Measurements from ENCODE around the gene ACOT7.

The ACOT7 gene

GRCh38 chr1:6251233-6251632 lies 142.3 kb downstream of the ACOT7 start:
- DNase-seq (ENCODE audit: low spot score), result no peak

DNA sequence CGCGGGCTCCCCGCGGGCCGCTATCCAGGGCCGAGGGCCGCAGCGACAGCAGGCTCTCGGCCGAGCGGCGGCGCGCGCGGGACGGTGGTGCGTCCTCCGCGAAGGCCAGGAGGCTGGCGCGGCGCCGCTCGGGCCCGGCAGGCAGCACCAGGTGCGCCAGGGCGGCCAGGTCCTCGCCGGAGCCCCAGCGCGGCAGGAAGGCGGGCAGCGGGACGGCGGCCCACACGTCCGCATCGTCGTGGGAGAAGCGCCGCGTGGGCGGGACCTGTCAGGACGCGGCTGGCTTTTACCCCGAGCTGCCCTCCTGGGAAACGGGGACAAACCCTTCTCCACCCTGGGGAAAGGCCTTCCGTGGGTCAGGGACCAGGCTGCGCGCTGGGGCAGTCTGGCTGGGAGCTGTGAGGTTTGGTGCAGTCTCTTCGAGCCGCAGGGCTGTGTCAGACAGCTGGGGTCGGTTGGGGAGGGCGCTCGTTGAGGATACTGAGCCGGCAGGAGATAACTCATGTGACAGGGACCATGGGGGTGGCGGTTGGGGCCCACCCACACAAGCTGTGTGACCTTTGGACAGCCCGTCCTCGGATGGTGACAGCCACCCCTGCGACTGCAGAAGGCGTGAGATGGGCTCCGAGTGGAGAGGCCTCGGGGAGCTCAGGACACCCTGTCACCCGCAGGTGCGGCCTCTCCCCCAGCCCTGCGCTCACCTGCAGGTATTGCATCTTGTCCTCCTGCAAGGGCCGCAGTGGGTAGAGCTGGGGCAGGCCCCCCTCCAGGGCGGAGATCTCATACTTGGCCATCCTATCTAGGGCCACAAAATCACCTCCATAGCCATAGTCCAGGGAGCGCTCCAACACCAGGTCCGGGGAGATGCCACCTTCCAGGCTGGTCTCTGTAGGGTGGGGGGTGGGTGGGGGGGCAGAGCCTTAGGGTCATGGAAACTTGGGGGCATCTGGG lies 143.6 kb downstream of the ACOT7 start:
- no peak for DNase-seq (ENCODE audit: low spot score)

GRCh38 chr1:6248932-6249738 lies 144.4 kb downstream of the ACOT7 start:
- DNase-seq (ENCODE audit: low spot score), result peak; percentile 67

DNA sequence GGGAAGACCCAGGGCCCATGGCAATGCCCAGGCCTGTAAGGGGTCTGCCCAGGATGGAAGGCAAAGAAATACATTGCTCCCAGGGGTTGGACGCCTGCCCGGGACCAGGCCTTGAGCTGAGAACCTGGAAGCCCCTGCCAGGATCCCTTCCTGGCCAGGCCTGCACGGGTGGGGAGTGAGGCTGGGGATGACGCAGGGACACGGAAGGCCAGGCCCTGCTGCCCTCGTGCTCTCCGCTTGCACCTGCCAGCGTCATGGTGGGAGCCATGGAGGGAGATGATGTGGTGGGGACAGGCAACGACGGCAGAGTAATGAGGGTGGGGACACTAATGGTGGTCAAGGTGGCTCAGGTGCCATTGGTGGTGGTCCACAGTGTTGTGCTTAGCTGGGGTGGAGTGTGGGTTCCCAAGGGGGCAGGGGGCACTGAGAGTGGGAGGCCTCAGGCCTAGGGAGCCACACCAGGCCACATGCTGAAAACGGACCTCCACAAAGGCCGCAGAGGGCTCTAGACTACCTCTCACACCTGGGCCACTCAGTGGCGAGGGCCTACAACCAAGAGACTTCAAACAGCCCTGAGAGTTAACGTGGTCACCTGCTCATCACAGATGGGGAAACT lies 145.3 kb downstream of the ACOT7 start:
- DNase-seq (ENCODE audit: low spot score), result no peak

- no peak for DNase-seq (ENCODE audit: low spot score)
Observed at GRCh38 chr1:6247651-6248050, 145.9 kb downstream of the ACOT7 start.

GRCh38 chr1:6246497-6247467 lies 146.8 kb downstream of the ACOT7 start:
- peak; percentile 92 for DNase-seq (ENCODE audit: low spot score)

DNA sequence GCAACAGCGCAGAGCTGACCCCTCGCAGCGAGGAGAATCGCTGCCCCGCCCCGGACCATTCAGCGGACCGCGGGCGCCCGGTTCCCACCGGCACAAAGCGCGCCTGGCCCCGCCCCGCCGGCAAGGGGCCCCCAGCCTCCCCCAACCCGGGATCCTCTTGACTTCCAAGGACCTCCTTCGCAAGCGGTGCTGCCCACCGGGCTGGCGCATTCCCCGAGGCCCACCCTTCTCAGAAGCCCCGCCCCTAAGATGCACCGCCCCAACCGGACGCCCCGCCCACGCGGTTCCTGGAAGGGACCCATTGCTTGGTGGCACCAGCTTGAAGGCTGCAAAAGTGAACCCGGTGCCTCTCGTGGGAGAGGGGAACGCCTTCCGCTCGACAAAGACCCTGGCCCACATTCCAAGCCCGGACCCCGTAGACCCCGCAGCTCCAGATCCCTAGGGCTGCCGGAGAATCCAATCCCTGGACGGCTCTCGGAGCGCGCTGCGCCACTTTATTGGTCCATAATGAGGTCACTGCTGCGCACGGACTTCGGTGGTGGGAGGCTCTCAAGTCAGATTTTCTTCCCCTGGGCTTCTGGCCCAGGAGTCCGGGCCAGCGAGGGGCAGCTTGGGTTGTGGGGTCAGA lies 147.6 kb downstream of the ACOT7 start:
- DNase-seq (ENCODE audit: low spot score), result no peak

DNA sequence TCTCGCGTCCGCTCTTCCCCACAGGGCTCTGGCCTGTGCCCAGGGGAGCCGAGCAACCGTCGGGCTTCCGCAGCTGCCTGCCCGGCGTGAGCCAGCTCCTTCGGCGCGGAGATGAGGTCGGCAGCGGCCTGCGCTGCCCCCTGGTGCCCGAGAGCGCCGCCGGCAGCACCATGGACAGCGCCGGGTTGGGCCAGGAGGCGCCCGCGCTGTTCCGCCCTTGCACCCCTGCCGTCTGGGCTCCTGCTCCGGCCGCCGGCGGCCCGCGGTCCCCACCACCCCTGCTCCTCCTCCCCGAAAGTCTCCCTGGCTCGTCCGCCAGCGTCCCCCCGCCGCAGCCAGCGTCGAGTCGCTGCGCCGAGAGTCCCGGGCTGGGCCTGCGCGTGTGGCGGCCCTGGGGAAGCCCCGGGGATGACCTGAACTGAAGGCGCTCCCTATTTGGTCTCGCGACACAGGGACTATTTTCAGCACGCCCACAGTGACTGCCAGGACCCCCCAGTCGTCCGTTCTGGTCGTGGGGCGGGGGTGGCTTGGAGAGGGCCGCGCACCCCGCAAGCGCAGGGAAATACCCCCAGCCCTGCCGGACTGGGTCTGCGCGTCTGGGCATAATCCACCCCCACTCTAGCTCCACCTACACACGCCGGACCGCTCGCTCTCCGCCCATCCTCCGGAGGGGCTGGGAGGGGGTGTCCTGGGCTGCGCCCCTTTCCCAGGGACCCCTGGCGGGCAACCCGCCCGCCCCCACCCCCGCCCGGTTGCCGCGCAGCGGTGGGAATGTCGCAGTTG lies 148.3 kb downstream of the ACOT7 start:
- DNase-seq (ENCODE audit: low spot score), result peak; percentile 94

DNA sequence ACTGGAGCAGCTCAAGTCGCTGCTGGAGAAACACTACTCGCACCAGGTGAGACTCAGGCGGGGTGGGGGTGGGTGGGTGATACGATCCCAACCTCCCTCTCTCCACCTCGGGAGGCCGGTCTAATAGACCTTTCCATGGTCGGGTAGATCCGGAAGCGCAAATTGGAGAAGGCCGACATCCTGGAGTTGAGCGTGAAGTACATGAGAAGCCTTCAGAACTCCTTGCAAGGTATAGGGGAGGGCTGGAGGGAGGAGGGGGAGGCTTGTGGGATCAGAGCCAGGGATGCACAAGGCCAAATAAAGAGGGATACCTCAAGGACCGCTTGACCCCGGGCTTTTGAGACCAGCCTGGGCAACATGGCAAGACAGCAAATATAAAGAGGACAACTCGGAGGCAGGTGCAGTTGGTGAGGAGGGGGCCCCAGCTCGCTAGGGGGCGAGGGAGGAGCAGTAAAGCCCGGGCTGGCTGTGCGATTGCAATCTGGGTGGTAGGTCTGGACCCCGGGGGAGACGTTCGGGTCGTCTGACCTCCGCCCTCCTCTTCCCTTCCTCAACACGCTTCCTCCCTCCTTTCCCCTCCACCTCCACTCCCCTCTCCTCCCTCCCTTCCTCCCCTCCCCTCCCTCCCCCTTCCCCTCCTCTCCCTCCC lies 149.0 kb downstream of the ACOT7 start:
- no peak for DNase-seq (ENCODE audit: low spot score)

DNA sequence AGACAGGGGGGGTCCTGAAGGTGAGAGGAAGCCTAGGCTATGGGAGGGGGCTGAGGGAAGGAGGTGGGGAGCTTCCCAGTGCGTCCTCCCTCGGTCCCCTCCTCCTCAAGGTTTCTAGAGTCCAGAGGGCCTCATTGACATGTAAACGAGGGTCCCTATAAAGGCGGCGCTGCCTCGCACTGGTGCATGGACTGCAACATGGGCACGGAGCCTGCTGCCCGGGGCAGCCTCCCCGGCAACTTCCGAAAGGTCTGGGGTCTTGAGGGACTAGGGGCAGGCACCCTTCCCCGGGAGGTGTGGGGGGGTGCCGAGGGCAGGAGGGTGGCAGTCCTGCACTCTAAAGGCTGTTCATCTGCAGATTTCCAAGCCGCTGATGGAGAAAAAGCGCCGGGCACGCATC lies 149.6 kb downstream of the ACOT7 start, which contains the start of gene HES3:
HES3 (plus strand) TSS at position 187 of the 400 bp plus-strand sequence; CDS start at position 374, 187 bp downstream.
- no peak for DNase-seq (ENCODE audit: low spot score)

GRCh38 chr1:6243053-6243834 lies 150.3 kb downstream of the ACOT7 start:
- DNase-seq (ENCODE audit: low spot score), result no peak

GRCh38 chr1:6241887-6242740 lies 151.5 kb downstream of the ACOT7 start:
- no peak for DNase-seq (ENCODE audit: low spot score)

DNA sequence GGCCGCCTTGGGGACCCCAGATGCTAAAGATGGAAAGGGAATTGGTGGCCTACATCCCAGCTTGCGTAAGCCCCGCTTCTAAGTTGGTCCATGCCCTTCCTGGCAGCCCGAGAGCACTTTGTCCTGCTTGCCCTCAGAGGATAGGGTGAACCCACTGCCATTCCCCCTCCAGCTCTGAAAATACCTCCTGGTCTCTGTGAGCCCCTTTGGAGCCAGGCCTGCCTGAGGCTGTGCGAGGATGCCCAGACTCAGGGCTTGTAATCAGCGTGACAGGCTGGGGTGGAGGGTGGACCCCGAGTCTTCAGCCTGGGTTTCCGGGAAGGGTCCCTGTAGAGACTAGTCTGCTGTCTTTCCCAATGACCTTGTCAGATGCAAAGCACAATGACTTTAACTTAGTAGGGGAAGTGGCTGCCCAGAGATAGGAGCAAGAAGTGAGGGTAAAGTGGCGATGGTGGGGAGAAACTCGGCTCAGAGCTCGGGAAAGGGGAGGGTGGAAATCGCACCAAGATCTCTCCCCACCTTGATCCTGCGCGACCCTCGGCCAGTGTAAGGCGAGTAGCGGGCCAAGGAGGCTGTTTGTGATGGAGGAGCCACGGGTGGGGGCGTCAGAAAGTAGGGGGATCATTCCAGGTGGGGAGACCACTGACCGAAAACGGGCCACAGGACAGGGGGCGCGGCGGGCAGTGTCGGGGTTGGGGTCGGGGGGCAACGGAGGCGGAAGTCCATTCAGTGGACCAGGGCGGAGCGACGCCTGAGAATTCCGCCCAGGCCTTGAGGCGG lies 152.3 kb downstream of the ACOT7 start:
- DNase-seq (ENCODE audit: low spot score), result no peak

DNA sequence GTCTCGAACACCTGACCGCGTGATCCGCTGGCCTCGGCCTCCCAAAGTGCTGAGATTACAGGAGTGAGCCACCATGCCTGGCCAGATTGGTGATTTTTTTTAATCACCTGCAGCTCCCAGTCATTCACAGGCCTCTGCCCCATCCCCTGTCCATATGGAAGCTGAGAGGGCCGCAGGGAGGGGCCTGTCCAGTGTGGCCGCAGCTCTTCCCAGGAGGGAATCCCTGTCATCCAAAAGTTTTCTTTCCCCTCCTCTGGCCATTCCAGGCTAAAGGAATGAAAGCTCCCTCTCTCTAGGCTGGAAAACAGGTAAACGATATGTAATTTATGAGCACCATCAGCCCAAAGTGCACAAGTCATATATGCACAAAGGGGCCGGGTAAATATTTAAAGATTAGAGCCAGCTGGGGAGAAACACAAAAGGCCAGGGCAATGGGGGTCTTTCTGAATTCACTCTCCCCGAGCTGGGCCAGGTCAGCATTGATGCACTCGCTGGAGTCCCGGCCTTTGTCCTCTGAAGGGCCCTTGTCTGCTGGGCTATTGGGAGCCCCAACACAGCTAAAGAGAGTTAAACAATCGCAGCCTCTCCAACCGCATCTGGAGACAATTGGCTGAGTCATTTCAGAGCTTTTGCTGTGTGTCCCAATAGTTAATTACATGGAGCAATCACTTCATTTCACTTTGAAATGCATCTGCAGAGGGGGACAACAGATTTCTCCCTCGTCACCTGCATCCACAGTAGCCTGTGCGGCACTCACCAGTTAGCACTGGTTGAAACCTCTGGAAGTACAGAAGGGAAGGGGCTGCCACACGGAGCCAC lies 153.4 kb downstream of the ACOT7 start:
- DNase-seq (ENCODE audit: low spot score), result no peak

DNA sequence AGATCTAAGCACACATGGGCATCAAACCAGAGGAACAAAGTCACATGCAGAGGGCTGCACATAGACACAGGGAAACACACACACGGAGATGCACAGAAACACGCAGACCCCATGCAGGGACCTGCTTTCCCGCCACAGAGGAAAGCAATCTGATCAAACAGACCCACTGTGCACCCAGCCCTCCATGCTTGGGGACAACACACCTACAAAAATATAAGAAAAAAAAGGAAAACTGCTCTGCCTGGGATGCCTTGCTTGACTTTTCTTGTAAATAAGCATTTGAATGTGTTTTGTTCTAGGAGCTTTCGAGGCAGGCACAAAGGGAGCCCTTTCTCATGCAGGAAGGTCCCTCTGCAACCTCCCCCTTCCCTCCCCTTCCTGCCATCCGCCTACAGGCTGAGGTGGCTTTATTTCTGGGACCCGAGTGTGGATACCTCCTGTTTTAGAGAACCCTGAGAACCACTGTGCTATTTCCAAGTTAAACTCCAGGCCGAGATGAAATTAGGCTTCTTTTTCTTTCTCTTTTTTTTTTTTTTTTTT lies 154.3 kb downstream of the ACOT7 start:
- no peak for DNase-seq (ENCODE audit: low spot score)

GRCh38 chr1:6237093-6237492 lies 156.5 kb downstream of the ACOT7 start:
- DNase-seq (ENCODE audit: low spot score), result no peak

Measured in AG08396 (cell line).